DND-41 (cell line): ENCODE data around the gene PLEKHA5.

Experiments
- CTCF ChIP-seq: IDR thresholded peaks from 2 replicates; pipeline ENCODE4 v1.5.1; 2012; ENCODE audit warnings: borderline replicate concordance, low read length, moderate library complexity, mild to moderate bottlenecking; ENCODE audit not compliant: poor library complexity, severe bottlenecking; ENCODE audit errors: extremely low read depth
- EZH2 ChIP-seq: IDR thresholded peaks from 3 replicates; pipeline ENCODE4 v1.6.1; 2012; ENCODE audit warnings: borderline replicate concordance, low read depth, mild to moderate bottlenecking, moderate library complexity, low read length, inconsistent platforms; ENCODE audit not compliant: severe bottlenecking

- TF ChIP-seq CTCF (peak; percentile 33), EZH2 (no peak)
These were observed 93.5 kb downstream of the PLEKHA5 start for GRCh38 chr12:19223018-19223417.
